Heart left ventricle (tissue), 16 donors: ENCODE measurements around the gene TMEM147. TPM values are rescaled to one million over a fixed set of nuclear protein-coding genes. Genes with fewer than 3 reads are reported as not detected.

Experiments used
- ATAC-seq, 4 donors: fragments of 200-7000 bp; cut with Tn5 transposase; one replicate each; pipeline ENCODE4 v1.9.1; 2020 to 2022; ENCODE audit warnings: moderate library complexity in 4 of 4, mild to moderate bottlenecking in 3 of 4, moderate number of reproducible peaks in 1 of 4
- DNase-seq, 5 donors: peaks; one replicate each; pipeline ENCODE4 v3.0.0-alpha.2; 2020
- H3K27ac ChIP-seq, 12 donors: fragments of 200-600 bp; sonication (generic) in 4 of 12; one replicate each; pipeline versions ENCODE4 v1.5.0 to v1.8.0; 2016 to 2022; ENCODE audit warnings: mild to moderate bottlenecking in 2 of 12
- H3K27me3 ChIP-seq, 9 donors: fragments of 200-600 bp; sonication (generic) in 2 of 9; one replicate each; pipeline versions ENCODE4 v1.5.1 to v1.8.0; 2016 to 2022; ENCODE audit warnings: mild to moderate bottlenecking in 3 of 9
- H3K36me3 ChIP-seq, 9 donors: fragments of 200-600 bp; sonication (generic) in 2 of 9; one replicate each; pipeline versions ENCODE4 v1.5.0 to v1.8.0; 2018 to 2022; ENCODE audit warnings: mild to moderate bottlenecking in 2 of 9
- H3K4me1 ChIP-seq, 12 donors: fragments of 200-600 bp; sonication (generic) in 4 of 12; one replicate each; pipeline versions ENCODE4 v1.5.0 to v1.8.0; 2016 to 2022; ENCODE audit warnings: mild to moderate bottlenecking in 3 of 12
- H3K4me3 ChIP-seq, 12 donors: fragments of 200-600 bp; sonication (generic) in 4 of 12; one replicate each; pipeline versions ENCODE4 v1.5.0 to v1.8.0; 2017 to 2022; ENCODE audit warnings: mild to moderate bottlenecking in 9 of 12, moderate library complexity in 4 of 12
- H3K9me3 ChIP-seq, 12 donors: fragments of 200-600 bp; sonication (generic) in 4 of 12; one replicate each; pipeline versions ENCODE4 v1.5.0 to v1.8.0; 2016 to 2022; ENCODE audit warnings: mild to moderate bottlenecking in 1 of 12
- POLR2A ChIP-seq, 2 donors: fragments of 450-650 bp; IDR thresholded peaks; one replicate each; pipeline ENCODE4 v1.6.1; 2017; ENCODE audit warnings: antibody characterized with exemption in 2 of 2, mild to moderate bottlenecking in 2 of 2, moderate library complexity in 2 of 2
- WGBS, 4 donors: extraction: QIAGEN DNeasy Blood & Tissue Kit in 2 of 4; methylation state at CpG; one replicate each; pipeline versions ENCODE4 v1.1.5 to v1.1.7; 2013 to 2018; 5-methylcytosine and 5-hydroxymethylcytosine counted together
- intact Hi-C, 10 donors: fragments of 100-400 bp; cut with DNase I; formaldehyde crosslinking; loops; one replicate each; pipeline versions ENCODE4 v1.11.1 to v1.14.2; 2022
- polyA plus RNA-seq, 2 donors: library from polyadenylated mRNA; stranded (reverse); fragments of 200-250 nt; gene quantifications; one replicate each; pipeline ENCODE4 v1.2.3, GENCODE V29; 2013
- total RNA-seq, 9 donors: library from RNA; depleted of rRNA in 2 of 9; stranded (reverse); fragments of >200 nt in 2 of 9; fragmentation: NEBNext Ultra II Directional in 3 of 9; extraction: Animal tissue kit (Norgen Biotek cat#: 25700) in 3 of 9; gene quantifications; one replicate each; pipeline versions ENCODE4 v1.1.0 to v1.2.4, GENCODE V29; 2016 to 2023
- TF ChIP-seq, protein P1 (sequence below), 12 donors: fragments of 200-600 bp; sonication (generic) in 4 of 12; IDR thresholded peaks; one replicate each; pipeline versions ENCODE4 v1.5.0 to v1.8.0; 2018 to 2022; ENCODE audit warnings: antibody characterized with exemption in 12 of 12, mild to moderate bottlenecking in 5 of 12
- donor health status: ischemic (EF 13 %, LVEDD 7.1; RV severe dilation, severe dysfunction).
- donor health status: healthy with polysubstance abuse.
- donor health status: DM: no; HTN: yes; CAD: no.
- donor health status: DM: no; HTN: no; CAD: no.
- donor health status: ischemic (EF 25% LVEDD 6.9; RV normal size, moderate dysfunction).
- donor health status: ischemic (EF 25% LVEDD 5.7; RV mildly dilated, moderate dysfunction).
- donor health status: healthy.
- donor health status: DM: yes; HTN: yes; CAD: no.
- donor health status: ischemic (EF 35%, LVEDD 5.7; RV mildly dilated, moderate dysfunction).
- donor health status: nonischemic (EF 11% LVEDD 7.7; RV severe dilation, severe dysfunction).
- donor health status: DM: yes; HTN: yes; CAD: no.
- donor health status: PGD.
- donor health status: ischemic (EF 29% LVEDD 5.4; RV normal size, mild dysfunction).
- donor health status: nonischemic (EF 23%, LVEDD 6.1; RV moderate dilation, normal function).

The TMEM147 gene
- total and polyA plus RNA-seq, 11 donors = 68.9 to 191 (median 96.0) TPM

DNA sequence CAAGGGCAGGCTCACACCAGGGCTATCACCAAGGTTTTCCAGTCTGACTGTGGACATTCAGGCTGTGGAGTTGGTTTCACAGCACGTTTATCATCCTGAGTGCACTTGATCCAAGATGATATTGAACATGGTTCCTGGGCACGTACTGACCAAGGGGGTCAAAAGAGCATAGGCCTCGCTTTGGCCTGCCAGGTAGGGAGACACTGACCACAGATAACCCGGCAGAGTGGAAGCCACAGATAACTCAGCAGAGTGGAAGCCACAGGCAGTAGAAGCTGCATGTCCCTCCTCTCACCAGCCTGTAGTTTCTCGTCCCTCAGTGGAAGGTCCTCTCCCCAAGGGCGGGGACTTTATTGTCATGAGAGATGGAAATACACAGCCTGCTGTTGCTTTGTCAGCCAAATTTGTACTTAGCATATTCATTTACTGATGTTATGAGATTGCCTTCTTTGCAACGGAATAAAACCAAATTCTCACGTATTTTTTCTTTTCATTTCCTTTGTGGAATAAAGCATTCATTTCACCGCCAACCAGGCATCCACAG is 46.4 kb upstream of the TMEM147 start:
- H3K27me3 ChIP-seq = peaks cover 0 to 3% (median 0%) of the 10 kb centered on the region in 9 donors
- no peaks in the 10 kb centered on the region for H3K9me3 ChIP-seq
- no peak overlapping the region for H3K27ac ChIP-seq
- ATAC-seq = no peak
- TF ChIP-seq POLR2A (IDR thresholded peaks at IDR 0.05) = no peak
- intact Hi-C loops = loop anchor here in 4 of 10 donors (5.0 kb wide), 3 partner anchors 147 to 232 kb away; partner anchors contain the start of gene USF2 (in 1 of the 4)
- no peak overlapping the region for H3K4me3 ChIP-seq
- DNase-seq = no peak
- peaks cover 0 to 7% (median 2%) of the 10 kb centered on the region in 12 donors for H3K4me1 ChIP-seq
- 72 to 87% (median 77%) methylated on average over 9 of the region's 9 CpGs for WGBS, 4 donors
- no peaks in the 10 kb centered on the region for H3K36me3 ChIP-seq

DNA sequence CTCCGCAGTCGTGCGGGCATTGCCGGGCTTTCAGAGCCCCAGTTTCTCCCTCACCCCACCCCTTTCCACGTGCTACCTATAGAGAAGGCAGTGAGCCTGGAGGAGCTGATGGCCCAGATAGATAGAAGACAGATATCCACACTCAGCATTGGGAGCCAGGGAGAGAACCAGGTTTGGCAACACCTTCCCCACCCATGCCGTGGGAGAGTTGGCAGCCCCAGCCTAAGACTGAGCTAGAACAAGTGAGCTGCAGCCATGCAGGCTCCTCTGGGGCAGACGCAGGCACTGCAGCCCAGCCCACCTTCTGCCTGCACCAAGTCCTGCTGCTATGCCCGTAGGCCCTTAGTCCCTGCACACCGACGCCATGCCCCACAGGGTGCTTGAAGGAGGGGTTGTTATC is 44.8 kb upstream of the TMEM147 start:
- peaks cover 0 to under 1% (median 0%) of the 10 kb centered on the region in 12 donors for H3K4me1 ChIP-seq
- no peak for DNase-seq
- H3K27me3 ChIP-seq = no peaks in the 10 kb centered on the region
- no peaks in the 10 kb centered on the region for H3K9me3 ChIP-seq
- TF ChIP-seq POLR2A (IDR thresholded peaks at IDR 0.05) = no peak
- TF ChIP-seq, protein P1, sequence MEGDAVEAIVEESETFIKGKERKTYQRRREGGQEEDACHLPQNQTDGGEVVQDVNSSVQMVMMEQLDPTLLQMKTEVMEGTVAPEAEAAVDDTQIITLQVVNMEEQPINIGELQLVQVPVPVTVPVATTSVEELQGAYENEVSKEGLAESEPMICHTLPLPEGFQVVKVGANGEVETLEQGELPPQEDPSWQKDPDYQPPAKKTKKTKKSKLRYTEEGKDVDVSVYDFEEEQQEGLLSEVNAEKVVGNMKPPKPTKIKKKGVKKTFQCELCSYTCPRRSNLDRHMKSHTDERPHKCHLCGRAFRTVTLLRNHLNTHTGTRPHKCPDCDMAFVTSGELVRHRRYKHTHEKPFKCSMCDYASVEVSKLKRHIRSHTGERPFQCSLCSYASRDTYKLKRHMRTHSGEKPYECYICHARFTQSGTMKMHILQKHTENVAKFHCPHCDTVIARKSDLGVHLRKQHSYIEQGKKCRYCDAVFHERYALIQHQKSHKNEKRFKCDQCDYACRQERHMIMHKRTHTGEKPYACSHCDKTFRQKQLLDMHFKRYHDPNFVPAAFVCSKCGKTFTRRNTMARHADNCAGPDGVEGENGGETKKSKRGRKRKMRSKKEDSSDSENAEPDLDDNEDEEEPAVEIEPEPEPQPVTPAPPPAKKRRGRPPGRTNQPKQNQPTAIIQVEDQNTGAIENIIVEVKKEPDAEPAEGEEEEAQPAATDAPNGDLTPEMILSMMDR (IDR thresholded peaks at IDR 0.05) = no peak
- no peak overlapping the region for H3K4me3 ChIP-seq
- 83 to 94% (median 88%) methylated on average over 7 to 10 of the region's 10 CpGs for WGBS, 4 donors
- no peaks in the 10 kb centered on the region for H3K36me3 ChIP-seq
- no peak for ATAC-seq
- intact Hi-C loops = no loop called here
- no peak overlapping the region for H3K27ac ChIP-seq

DNA sequence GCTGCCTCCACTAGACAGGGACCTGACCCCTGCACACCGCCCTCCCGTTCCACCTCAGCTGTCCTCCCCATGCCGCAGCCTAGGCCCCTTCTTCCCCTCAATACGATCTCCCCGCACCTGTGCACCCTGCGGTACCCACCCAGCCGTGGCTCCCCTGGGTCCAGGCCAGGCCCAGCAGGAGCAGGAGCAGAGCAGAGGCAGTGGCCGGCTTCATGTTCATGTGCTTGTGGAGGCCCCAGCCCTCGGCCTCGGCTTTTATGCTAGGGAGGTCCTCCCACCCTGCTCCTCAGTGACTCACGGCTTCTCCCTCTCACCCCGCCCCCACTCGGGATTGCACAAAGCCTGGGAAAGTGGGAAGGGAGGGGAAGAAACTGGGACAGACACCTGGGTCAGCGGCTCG is 43.7 kb upstream of the TMEM147 start:
- H3K4me1 ChIP-seq = no peaks in the 10 kb centered on the region
- DNase-seq = peak in 1 of 5 donors; percentile 51
- intact Hi-C loops = no loop called here
- H3K9me3 ChIP-seq = no peaks in the 10 kb centered on the region
- no peaks in the 10 kb centered on the region for H3K36me3 ChIP-seq
- peaks cover 0 to under 1% (median 0%) of the 10 kb centered on the region in 9 donors for H3K27me3 ChIP-seq
- H3K4me3 ChIP-seq = no peak overlapping the region
- 76 to 87% (median 82%) methylated on average over 15 of the region's 15 CpGs for WGBS, 4 donors
- no peak overlapping the region for H3K27ac ChIP-seq
- TF ChIP-seq, protein P1 (IDR thresholded peaks at IDR 0.05) = no peak
- TF ChIP-seq POLR2A (IDR thresholded peaks at IDR 0.05) = no peak
- no peak for ATAC-seq

DNA sequence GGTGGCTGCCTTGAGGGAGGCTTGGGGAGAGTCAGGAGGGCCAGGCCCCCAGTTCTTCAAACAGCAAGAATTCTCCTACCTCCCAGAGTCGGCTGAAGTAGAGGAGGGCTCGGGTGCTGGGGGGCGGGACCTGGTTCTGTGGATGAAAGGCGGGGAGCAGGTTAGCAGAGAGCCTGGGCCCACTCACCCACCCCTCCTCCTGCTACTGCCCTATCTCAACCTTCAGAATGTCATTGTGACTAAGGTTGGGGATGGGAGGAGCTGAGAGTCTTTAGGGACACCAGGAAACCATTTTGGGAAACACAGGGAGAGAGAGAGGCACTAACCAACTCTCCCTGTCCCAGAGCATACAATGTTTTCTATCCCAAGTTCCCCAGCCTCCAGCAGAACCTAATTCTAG is 42.7 kb upstream of the TMEM147 start:
- DNase-seq (no peak), ATAC-seq (peak in 3 of 4 donors; percentile 36 to 65 (median 51))
- WGBS, 4 donors = 63 to 82% (median 70%) methylated on average over 4 of the region's 4 CpGs
- no peak for TF ChIP-seq POLR2A (IDR thresholded peaks at IDR 0.05)
- TF ChIP-seq, protein P1 (IDR thresholded peaks at IDR 0.05) = no peak
- H3K27me3 ChIP-seq = peaks cover 0 to 6% (median 0%) of the 10 kb centered on the region in 9 donors
- no peak overlapping the region for H3K27ac ChIP-seq
- intact Hi-C loops = no loop called here
- no peaks in the 10 kb centered on the region for H3K9me3 ChIP-seq
- no peaks in the 10 kb centered on the region for H3K36me3 ChIP-seq
- no peaks in the 10 kb centered on the region for H3K4me1 ChIP-seq
- H3K4me3 ChIP-seq = no peak overlapping the region

DNA sequence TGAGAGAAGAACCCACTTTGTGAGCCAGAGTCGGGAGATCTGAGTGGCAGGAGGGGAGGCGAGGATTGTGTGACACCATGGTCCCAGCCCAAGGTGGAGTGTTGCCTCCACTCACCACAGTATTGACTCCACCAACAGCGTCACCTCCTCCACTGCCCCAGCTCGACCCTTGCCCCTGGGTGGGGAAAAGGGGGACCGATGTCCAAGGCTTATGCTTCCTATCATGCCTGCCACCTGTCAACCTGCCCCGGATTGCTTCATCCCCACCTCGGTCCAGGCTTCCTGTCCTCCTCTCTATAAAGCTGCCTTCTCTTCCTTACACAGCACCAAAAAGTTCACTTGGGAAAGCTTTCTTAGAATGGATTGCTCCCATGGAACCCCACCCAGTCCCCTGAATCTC is 39.4 kb upstream of the TMEM147 start:
- TF ChIP-seq, protein P1 (IDR thresholded peaks at IDR 0.05) = no peak
- no peak for TF ChIP-seq POLR2A (IDR thresholded peaks at IDR 0.05)
- Histone ChIP-seq H3K36me3 (no peaks in the 10 kb centered on the region), H3K9me3 (no peaks in the 10 kb centered on the region), H3K4me3 (no peak overlapping the region), H3K27ac (no peak overlapping the region), H3K27me3 (peaks cover 0 to 33% (median 5%) of the 10 kb centered on the region in 9 donors), H3K4me1 (peaks cover 0 to 15% (median 8%) of the 10 kb centered on the region in 12 donors)
- ATAC-seq = no peak
- DNase-seq = peak in 1 of 5 donors; percentile 20
- intact Hi-C loops = no loop called here
- WGBS, 4 donors = 83 to 90% (median 88%) methylated on average over 7 of the region's 7 CpGs
